ENCODE measurements around the gene GALNT14.

The GALNT14 gene

GRCh38 chr2:30978044-30978443, 160.2 kb downstream of the GALNT14 start:
- TF ChIP-seq CTCF (IDR thresholded peaks at IDR 0.05; ENCODE audit: low read length, missing control alignments): no peak
- H3K4me3 ChIP-seq (replicated peaks; ENCODE audit: low read depth, low read length): no peak overlapping the region
- no peak for DNase-seq (ENCODE audit: low read depth)

- no peak for TF ChIP-seq CTCF (IDR thresholded peaks at IDR 0.05; ENCODE audit: low read length, missing control alignments)
- no peak for DNase-seq (ENCODE audit: low read depth)
- no peak overlapping the region for H3K4me3 ChIP-seq (replicated peaks; ENCODE audit: low read depth, low read length)
These were observed 163.1 kb downstream of the GALNT14 start for GRCh38 chr2:30975156-30975555.

GRCh38 chr2:30974554-30974953, 163.7 kb downstream of the GALNT14 start:
- no peak for TF ChIP-seq CTCF (IDR thresholded peaks at IDR 0.05; ENCODE audit: low read length, missing control alignments)
- no peak overlapping the region for H3K4me3 ChIP-seq (replicated peaks; ENCODE audit: low read depth, low read length)

GRCh38 chr2:30974092-30974491, 164.1 kb downstream of the GALNT14 start:
- no peak for TF ChIP-seq CTCF (IDR thresholded peaks at IDR 0.05; ENCODE audit: low read length, missing control alignments)
- no peak for DNase-seq (ENCODE audit: low read depth)
- H3K4me3 ChIP-seq (replicated peaks; ENCODE audit: low read depth, low read length): no peak overlapping the region

More at GRCh38 chr2:30974554-30974953, 163.7 kb downstream of the GALNT14 start:
- DNase-seq (ENCODE audit: low read depth): no peak

- TF ChIP-seq CTCF (IDR thresholded peaks at IDR 0.05; ENCODE audit: low read length, missing control alignments): no peak
- DNase-seq (ENCODE audit: low read depth): no peak
- H3K4me3 ChIP-seq (replicated peaks; ENCODE audit: low read depth, low read length): no peak overlapping the region
These were observed 166.8 kb downstream of the GALNT14 start for GRCh38 chr2:30971231-30972025.

GRCh38 chr2:30968660-30969397, 169.4 kb downstream of the GALNT14 start:
- DNase-seq (ENCODE audit: low read depth): no peak
- no peak overlapping the region for H3K4me3 ChIP-seq (replicated peaks; ENCODE audit: low read depth, low read length)
- TF ChIP-seq CTCF (IDR thresholded peaks at IDR 0.05; ENCODE audit: low read length, missing control alignments): no peak

All from fibroblast of pulmonary artery (primary cell).